DOHH2 (cell line): ENCODE measurements around the gene NUDT16.
A peak's percentile ranks its signal among the peaks of the same experiment; 100 is the strongest.

ENCODE experiments used
- H3F3A ChIP-seq: fragments of 200-600 bp; sonication (generic), shearing (Covaris generic); 2 replicates; pipeline ENCODE4 v1.6.0; 2016; ENCODE audit warnings: antibody characterized with exemption, mild to moderate bottlenecking; ENCODE audit not compliant: control insufficient read depth, insufficient read depth
- H3K27ac ChIP-seq: fragments of 200-600 bp; sonication (generic); 2 replicates; pipeline ENCODE4 v1.5.1; 2014; ENCODE audit warnings: low read depth, mild to moderate bottlenecking, low read length, moderate library complexity
- H3K27me3 ChIP-seq: fragments of 200-600 bp; sonication (generic); 2 replicates; pipeline ENCODE4 v1.6.1; 2014; ENCODE audit warnings: mild to moderate bottlenecking, low read length, mixed read lengths; ENCODE audit not compliant: control insufficient read depth
- H3K36me3 ChIP-seq: fragments of 200-600 bp; sonication (generic); 2 replicates; pipeline ENCODE4 v1.6.1; 2014; ENCODE audit warnings: mild to moderate bottlenecking, low read length, moderate library complexity, mixed read lengths; ENCODE audit not compliant: control insufficient read depth
- H3K4me1 ChIP-seq: fragments of 200-600 bp; sonication (generic); 2 replicates; pipeline ENCODE4 v1.6.1; 2014; ENCODE audit warnings: mild to moderate bottlenecking, low read length, mixed read lengths; ENCODE audit not compliant: control insufficient read depth
- H3K4me2 ChIP-seq: fragments of 200-600 bp; sonication (generic); 2 replicates; pipeline ENCODE4 v1.6.0; 2014; ENCODE audit warnings: mild to moderate bottlenecking, low read length, moderate library complexity
- H3K4me3 ChIP-seq: fragments of 200-600 bp; sonication (generic); 2 replicates; pipeline ENCODE4 v1.5.1; 2014; ENCODE audit warnings: mild to moderate bottlenecking, low read length, mixed read lengths
- H3K79me2 ChIP-seq: fragments of 200-600 bp; sonication (generic); 2 replicates; pipeline ENCODE4 v1.6.1; 2014; ENCODE audit warnings: mild to moderate bottlenecking, low read length, mixed read lengths; ENCODE audit not compliant: control insufficient read depth
- H3K9me2 ChIP-seq: fragments of 200-600 bp; sonication (generic); replicated peaks from 2 replicates; pipeline ENCODE4 v1.6.1; 2014; ENCODE audit warnings: mild to moderate bottlenecking, low read length, mixed read lengths; ENCODE audit not compliant: control insufficient read depth
- H3K9me3 ChIP-seq: fragments of 200-600 bp; sonication (generic); 2 replicates; pipeline ENCODE4 v1.6.1; 2014; ENCODE audit warnings: antibody characterized with exemption, low read length, mixed read lengths; ENCODE audit not compliant: control insufficient read depth, insufficient read depth
- H4K20me1 ChIP-seq: fragments of 200-600 bp; sonication (generic); 2 replicates; pipeline ENCODE4 v1.6.0; 2014; ENCODE audit warnings: low read depth, mild to moderate bottlenecking, antibody characterized with exemption, low read length, moderate library complexity; ENCODE audit not compliant: control insufficient read depth, insufficient read depth
- EZH2phosphoT487 ChIP-seq: fragments of 200-600 bp; sonication (generic); IDR thresholded peaks from 2 replicates; pipeline ENCODE4 v1.6.1; 2017; ENCODE audit warnings: borderline replicate concordance, mild to moderate bottlenecking, antibody characterized with exemption, low read length, moderate library complexity, mixed read lengths
- TF ChIP-seq, protein P1 (sequence below): fragments of 200-600 bp; sonication (generic); IDR thresholded peaks from one replicate; pipeline ENCODE4 v1.5.1; 2014; ENCODE audit warnings: antibody characterized with exemption, mild to moderate bottlenecking, low read depth, low read length; ENCODE audit not compliant: poor library complexity, severe bottlenecking

NUDT16 gene

DNA sequence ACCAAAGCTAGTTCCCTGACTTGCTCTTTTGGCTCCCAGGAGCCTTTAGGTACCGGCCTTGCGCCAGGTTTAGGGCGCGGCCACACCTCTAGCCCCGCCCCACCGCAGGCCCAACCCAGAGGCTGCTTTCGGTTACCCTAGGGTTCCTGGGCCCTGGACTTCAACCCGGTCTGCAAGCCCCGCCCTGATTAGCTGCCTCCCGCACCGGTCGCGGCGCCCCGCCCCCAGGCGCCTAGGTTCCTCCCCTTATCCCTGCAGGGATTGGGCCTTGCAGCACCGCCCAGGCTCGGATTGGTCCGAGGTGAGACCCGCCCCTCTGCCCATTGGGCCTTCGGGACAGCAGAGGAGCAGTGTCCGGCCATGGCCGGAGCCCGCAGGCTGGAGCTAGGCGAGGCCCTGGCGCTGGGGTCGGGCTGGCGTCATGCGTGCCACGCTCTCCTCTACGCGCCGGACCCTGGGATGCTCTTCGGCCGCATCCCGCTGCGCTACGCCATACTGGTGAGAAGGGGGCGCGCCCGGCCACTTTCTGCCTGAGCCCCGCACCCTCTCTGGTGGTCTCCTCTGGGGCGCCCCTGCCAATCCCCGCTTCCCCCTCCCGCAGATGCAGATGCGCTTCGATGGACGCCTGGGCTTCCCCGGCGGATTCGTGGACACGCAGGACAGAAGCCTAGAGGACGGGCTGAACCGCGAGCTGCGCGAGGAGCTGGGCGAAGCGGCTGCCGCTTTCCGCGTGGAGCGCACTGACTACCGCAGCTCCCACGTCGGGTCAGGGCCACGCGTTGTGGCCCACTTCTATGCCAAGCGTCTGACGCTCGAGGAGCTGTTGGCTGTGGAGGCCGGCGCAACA, at the start of gene NUDT16:
Gene NUDT16 (plus strand): TSS at position 330 of the 847 bp plus-strand sequence. CDS start 31 bp downstream, at position 361.
- Histone ChIP-seq H3K79me2 (no peaks in the 10 kb centered on the region), H3K9me2 (no peaks in the 10 kb centered on the region), H3K9me3 (no peaks in the 10 kb centered on the region), H3F3A (no peaks in the 10 kb centered on the region), H3K27me3 (peaks cover 9% of the 10 kb centered on the region; the same call in 1 of the 2 replicates), H3K4me3 (peak within 1 kb of the TSS; percentile 62), H3K4me1 (no peaks in the 10 kb centered on the region), H3K27ac (no peak within 1 kb of the TSS), H3K4me2 (peak within 1 kb of the TSS; percentile 50), H4K20me1 (no peaks in the 10 kb centered on the region), H3K36me3 (no peaks in the 10 kb centered on the region)
- TF ChIP-seq EZH2phosphoT487 = no peak
- TF ChIP-seq, protein P1, sequence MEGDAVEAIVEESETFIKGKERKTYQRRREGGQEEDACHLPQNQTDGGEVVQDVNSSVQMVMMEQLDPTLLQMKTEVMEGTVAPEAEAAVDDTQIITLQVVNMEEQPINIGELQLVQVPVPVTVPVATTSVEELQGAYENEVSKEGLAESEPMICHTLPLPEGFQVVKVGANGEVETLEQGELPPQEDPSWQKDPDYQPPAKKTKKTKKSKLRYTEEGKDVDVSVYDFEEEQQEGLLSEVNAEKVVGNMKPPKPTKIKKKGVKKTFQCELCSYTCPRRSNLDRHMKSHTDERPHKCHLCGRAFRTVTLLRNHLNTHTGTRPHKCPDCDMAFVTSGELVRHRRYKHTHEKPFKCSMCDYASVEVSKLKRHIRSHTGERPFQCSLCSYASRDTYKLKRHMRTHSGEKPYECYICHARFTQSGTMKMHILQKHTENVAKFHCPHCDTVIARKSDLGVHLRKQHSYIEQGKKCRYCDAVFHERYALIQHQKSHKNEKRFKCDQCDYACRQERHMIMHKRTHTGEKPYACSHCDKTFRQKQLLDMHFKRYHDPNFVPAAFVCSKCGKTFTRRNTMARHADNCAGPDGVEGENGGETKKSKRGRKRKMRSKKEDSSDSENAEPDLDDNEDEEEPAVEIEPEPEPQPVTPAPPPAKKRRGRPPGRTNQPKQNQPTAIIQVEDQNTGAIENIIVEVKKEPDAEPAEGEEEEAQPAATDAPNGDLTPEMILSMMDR = no peak

DNA sequence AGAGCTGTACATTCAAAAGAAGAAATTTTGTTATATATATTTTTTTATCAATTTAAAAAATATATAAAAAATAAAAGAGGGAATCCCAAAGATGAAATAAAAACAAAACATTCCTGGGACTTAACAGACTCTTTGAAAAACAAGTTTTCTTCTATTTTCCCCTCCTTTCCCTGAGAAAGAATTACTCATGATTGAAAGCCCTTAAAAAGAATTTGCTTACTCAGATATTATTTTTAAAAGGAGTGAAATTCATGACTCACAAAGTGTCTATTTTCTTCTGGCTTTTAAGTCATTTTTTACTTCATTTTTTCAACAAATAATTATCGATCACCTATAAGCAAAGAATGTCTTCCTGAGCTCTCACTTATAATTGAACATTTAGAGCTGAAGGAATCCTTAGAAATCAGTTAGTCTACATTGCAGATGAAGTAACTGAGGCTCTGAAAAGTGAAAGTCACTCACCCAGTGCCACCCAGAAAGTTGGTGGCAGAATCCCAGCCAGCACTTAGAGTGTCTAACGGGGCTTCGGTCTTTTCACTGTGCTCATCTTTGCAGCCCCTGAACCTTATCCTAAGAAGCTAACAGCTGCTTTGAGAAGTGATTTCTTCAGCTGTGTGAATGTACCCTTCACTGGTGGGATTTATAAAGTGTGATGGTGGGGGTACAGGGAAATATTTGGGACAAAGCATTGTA, 42.5 kb upstream of the NUDT16 start:
- H3K4me3 ChIP-seq = no peak overlapping the region
- no peak overlapping the region for H3K4me2 ChIP-seq
- no peaks in the 10 kb centered on the region for H3K79me2 ChIP-seq
- H3K9me3 ChIP-seq = no peaks in the 10 kb centered on the region
- H3K27me3 ChIP-seq = no peaks in the 10 kb centered on the region
- no peaks in the 10 kb centered on the region for H4K20me1 ChIP-seq
- H3K27ac ChIP-seq = no peak overlapping the region
- no peaks in the 10 kb centered on the region for H3K9me2 ChIP-seq
- H3K36me3 ChIP-seq = no peaks in the 10 kb centered on the region
- H3F3A ChIP-seq = no peaks in the 10 kb centered on the region
- no peaks in the 10 kb centered on the region for H3K4me1 ChIP-seq
- no peak for TF ChIP-seq EZH2phosphoT487
- TF ChIP-seq, protein P1 = no peak

DNA sequence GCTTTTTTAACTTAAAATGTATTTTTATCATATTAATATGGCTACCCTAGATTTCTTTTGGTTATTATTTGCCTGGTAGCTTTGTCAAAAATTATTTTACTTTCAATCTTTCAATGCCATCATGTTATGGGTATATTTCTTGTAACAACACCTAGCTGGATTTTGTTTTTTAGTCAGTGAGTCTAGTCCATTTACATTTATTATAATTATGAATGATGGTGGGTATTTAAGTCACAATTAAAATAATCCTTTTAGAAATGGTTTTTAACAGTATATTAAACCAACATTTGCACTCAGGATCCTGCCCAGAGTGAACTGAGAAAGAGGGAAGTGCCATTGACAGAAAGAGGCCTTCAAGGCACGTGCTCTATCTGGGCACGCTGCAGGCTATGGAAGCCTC, 39.8 kb upstream of the NUDT16 start:
- TF ChIP-seq EZH2phosphoT487 = no peak
- TF ChIP-seq, protein P1 = no peak
- H3K36me3 ChIP-seq = no peaks in the 10 kb centered on the region
- no peak overlapping the region for H3K27ac ChIP-seq
- no peaks in the 10 kb centered on the region for H3F3A ChIP-seq
- H3K9me3 ChIP-seq = no peaks in the 10 kb centered on the region
- no peaks in the 10 kb centered on the region for H3K27me3 ChIP-seq
- H3K4me1 ChIP-seq = no peaks in the 10 kb centered on the region
- no peak overlapping the region for H3K4me3 ChIP-seq
- H3K4me2 ChIP-seq = no peak overlapping the region
- H3K9me2 ChIP-seq = no peaks in the 10 kb centered on the region
- H3K79me2 ChIP-seq = no peaks in the 10 kb centered on the region
- no peaks in the 10 kb centered on the region for H4K20me1 ChIP-seq
